Measurements from ENCODE around the gene DCK. TPM values are rescaled to one million over a fixed set of nuclear protein-coding genes. Genes with fewer than 3 reads are reported as not detected.

DCK gene
- total RNA-seq, 1 donor from 2014 or later, result 7.5 TPM

DNA sequence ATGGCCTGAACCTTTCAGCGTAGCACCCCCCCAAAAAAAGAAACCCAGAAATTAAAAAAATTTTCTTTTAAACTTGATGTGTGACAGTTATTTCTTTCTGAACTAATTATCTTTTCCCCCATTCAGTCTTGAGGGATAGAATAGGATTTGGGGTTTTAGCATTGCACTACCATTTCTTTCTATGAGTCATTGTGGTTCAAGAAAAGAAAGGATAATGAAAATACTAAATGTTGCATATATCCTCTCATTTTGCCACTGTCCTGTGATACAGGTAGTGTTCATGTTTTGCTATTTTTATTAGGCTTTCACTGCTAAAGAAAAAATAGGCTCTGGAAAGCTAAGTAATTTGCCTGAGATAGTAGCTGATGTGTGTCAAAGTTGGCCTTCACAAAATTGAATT lies 39.4 kb upstream of the DCK start:
- Histone ChIP-seq H3K9me3 (replicated peaks) (no peaks in the 10 kb centered on the region), H3K27me3 (ENCODE audit: low read depth) (no peaks in the 10 kb centered on the region), H3K27ac (replicated peaks) (no peak overlapping the region), H3K4me1 (peaks cover 7% of the 10 kb centered on the region), H3K4me3 (no peak overlapping the region), H3K36me3 (peaks cover 3% of the 10 kb centered on the region)
- intact Hi-C loops (cut with micrococcal nuclease), result no loop called here
- DNase-seq, result no peak
- TF ChIP-seq, protein P1, sequence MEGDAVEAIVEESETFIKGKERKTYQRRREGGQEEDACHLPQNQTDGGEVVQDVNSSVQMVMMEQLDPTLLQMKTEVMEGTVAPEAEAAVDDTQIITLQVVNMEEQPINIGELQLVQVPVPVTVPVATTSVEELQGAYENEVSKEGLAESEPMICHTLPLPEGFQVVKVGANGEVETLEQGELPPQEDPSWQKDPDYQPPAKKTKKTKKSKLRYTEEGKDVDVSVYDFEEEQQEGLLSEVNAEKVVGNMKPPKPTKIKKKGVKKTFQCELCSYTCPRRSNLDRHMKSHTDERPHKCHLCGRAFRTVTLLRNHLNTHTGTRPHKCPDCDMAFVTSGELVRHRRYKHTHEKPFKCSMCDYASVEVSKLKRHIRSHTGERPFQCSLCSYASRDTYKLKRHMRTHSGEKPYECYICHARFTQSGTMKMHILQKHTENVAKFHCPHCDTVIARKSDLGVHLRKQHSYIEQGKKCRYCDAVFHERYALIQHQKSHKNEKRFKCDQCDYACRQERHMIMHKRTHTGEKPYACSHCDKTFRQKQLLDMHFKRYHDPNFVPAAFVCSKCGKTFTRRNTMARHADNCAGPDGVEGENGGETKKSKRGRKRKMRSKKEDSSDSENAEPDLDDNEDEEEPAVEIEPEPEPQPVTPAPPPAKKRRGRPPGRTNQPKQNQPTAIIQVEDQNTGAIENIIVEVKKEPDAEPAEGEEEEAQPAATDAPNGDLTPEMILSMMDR (IDR thresholded peaks at IDR 0.05; ENCODE audit: borderline replicate concordance), result no peak

DNA sequence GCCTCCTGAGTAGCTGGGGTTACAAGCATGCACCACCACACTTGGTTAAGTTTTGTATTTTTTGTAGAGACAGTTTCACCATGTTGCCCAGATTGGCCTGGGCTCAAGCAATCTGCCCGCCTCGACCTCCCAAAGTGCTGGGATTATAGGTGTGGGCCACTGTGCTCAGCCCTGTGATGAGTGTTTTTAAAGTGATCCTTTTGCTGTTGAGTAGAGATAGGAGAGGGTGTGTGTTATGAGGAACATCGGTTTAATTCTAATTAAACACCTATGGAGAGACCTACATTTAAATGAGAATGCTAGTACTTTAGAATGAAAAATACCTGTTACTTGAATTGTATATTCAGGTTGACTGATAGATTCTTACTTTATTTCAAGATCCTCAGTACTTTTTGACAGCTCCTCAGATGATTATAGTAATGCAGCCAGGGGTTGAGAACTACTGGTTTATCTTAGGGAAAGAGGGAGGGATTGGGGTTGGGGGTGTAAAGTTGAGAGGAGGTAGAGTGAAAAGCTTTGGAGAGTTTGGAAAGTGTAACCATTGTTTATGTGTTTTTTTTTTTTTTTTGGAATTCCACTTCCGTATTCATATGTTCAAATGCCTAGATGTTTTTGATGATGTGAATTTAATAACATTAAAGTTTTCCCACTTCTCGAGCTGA lies 36.8 kb upstream of the DCK start:
- Histone ChIP-seq H3K4me3 (no peak overlapping the region), H3K4me1 (peaks cover 4% of the 10 kb centered on the region), H3K27me3 (ENCODE audit: low read depth) (no peaks in the 10 kb centered on the region), H3K9me3 (replicated peaks) (no peaks in the 10 kb centered on the region), H3K36me3 (peaks cover 28% of the 10 kb centered on the region), H3K27ac (replicated peaks) (no peak overlapping the region)
- intact Hi-C loops (cut with micrococcal nuclease), result no loop called here
- no peak for DNase-seq
- TF ChIP-seq, protein P1 (IDR thresholded peaks at IDR 0.05; ENCODE audit: borderline replicate concordance), result no peak

DNA sequence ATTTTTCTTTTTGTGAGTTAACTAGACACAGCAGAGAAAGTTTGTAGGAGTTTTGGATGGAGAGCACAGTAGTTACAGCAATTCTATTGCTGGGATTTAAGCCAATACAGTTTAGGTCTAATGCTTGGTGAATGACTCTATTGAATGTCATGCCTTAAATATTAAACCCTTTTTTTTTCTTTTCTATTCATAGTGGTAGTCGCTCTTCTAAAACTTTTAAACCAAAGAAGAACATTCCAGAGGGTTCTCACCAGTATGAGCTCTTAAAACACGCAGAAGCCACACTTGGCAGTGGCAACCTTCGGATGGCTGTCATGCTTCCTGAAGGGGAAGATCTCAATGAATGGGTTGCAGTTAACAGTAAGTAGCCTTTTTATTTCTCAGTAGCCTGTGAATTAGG lies 34.8 kb upstream of the DCK start:
- DNase-seq, result no peak
- Histone ChIP-seq H3K4me3 (no peak overlapping the region), H3K27ac (replicated peaks) (no peak overlapping the region), H3K36me3 (peaks cover 35% of the 10 kb centered on the region), H3K27me3 (ENCODE audit: low read depth) (no peaks in the 10 kb centered on the region), H3K9me3 (replicated peaks) (no peaks in the 10 kb centered on the region), H3K4me1 (peaks cover 4% of the 10 kb centered on the region)
- TF ChIP-seq, protein P1 (IDR thresholded peaks at IDR 0.05; ENCODE audit: borderline replicate concordance), result no peak
- intact Hi-C loops (cut with micrococcal nuclease), result no loop called here

DNA sequence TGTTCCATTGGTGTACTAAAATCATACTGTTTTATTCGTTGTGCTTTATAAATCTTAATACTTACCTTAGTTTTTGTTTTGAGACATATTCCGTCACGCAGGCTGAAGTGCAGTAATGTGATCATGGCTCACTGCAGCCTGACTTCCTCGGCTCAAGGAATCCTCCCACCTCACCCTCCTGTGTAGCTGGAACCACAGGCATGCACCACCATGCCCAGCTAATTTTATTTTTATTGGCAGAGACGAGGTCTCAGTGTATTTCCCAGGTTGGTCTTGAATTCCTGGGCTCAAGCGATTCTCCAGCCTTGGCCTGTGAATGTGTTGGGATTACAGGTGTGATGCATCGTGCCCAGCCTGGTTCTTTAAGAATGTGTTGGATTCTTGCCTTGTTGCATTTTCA lies 24.4 kb upstream of the DCK start:
- TF ChIP-seq, protein P1 (IDR thresholded peaks at IDR 0.05; ENCODE audit: borderline replicate concordance), result no peak
- peaks cover 8% of the 10 kb centered on the region for H3K36me3 ChIP-seq
- no peak overlapping the region for H3K4me3 ChIP-seq

DNA sequence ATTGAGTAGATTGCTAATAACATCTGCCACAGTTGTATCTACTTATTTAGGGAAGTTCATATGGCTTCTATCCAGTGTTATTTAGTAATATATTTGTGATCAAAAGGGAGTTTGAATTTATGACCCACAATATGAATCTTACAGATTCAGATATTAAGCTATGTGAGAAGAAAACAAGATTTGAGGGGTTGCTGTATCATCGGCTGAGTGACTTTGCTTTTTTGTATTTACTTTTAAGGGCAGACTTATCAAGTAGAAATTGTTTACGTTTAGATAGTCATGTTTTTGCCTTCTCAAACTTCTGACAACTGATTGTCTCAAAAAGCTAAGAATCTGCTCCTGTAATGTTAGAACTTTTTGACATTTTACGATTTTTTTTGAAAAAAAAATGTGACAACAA lies 17.2 kb upstream of the DCK start:
- intact Hi-C loops (cut with micrococcal nuclease), result no loop called here
- TF ChIP-seq, protein P1 (IDR thresholded peaks at IDR 0.05; ENCODE audit: borderline replicate concordance), result no peak
- Histone ChIP-seq H3K27ac (replicated peaks) (no peak overlapping the region), H3K4me1 (no peaks in the 10 kb centered on the region), H3K27me3 (ENCODE audit: low read depth) (no peaks in the 10 kb centered on the region), H3K4me3 (no peak overlapping the region), H3K36me3 (peaks cover 20% of the 10 kb centered on the region), H3K9me3 (replicated peaks) (no peaks in the 10 kb centered on the region)
- no peak for DNase-seq

More for the DNA sequence above, 24.4 kb upstream of the DCK start:
- Histone ChIP-seq H3K4me1 (no peaks in the 10 kb centered on the region), H3K27ac (replicated peaks) (no peak overlapping the region), H3K27me3 (ENCODE audit: low read depth) (no peaks in the 10 kb centered on the region), H3K9me3 (replicated peaks) (no peaks in the 10 kb centered on the region)
- intact Hi-C loops (cut with micrococcal nuclease), result no loop called here
- DNase-seq, result no peak

All from left ventricle myocardium inferior (tissue), 1 donor.